Kasumi-1 (cell line): ENCODE data around the gene TBC1D2B.

ENCODE experiments used
- DNase-seq, 2 experiments: peaks; one replicate each; lab custom pipeline; 2025; lab: John Stamatoyannopoulos, UW

TBC1D2B gene

DNA sequence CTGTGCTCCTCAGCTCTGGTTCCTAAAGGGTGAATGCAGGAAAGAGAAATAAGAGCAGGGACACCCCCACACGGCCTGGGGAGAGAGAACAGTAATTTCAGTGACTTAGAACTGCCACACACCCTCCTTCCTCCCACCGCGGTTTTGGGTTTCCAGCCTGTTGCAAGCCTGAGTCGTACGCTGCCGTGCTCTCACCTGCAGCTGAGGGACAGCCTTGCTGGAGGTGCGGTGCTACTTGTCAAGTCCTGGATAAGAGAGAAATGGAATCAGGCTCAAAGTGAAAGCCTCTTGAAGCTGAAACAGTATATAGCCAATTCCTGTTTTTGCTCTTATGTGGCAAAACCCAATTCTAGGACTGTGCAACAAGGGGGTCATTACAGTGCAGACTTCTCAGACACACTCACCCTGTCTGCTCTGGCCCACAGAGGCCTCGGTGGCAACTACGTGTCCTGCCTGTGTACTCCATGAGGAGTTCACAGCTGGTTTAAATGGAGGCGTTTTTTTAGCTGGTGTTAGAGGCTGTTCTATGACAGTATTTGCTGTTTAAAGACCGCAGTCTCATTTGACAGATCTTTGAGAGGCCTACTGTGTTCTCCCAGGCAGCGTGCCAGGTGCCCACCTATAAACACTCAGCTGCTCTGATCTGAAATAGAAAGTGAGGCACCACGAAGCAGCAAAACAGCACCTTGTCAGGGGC lies 42.9 kb downstream of the TBC1D2B start:
- peak; percentile 81 to 83 for DNase-seq

DNA sequence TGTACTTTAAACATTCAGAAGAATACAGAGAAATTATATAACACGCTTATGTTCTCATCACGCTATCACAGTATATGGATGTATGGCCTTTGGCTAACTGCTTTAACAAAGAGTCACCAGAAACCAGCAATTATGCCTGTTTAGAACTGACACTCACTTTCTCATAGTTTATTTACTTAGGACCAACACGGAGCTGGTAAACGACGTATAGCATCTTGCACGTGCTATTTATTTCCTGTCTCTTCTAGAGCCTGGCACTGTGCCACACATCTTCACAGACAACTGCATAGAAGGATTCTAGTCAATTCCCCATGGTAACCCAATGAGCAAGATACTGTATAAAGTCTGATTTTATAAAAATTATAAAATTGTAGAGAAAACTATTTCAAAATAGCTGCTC lies 43.6 kb downstream of the TBC1D2B start:
- DNase-seq, result no peak

DNA sequence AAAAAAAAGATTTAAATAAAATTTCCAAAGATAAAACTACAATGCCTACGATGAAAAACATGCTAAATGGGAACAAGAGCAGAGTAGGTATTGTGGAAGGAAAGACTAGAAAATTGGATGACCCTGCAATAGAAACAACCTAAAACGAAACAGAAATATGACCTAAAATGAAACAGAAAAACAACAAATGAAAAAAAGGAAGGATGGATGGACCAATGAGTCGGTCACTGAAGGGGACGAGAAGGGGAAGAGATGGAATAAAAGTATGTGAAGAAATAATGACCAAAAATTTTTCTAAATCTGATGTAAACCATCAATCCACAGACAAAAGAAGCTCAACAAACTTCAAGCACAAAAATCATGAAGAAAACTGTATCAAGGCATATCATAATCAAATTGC lies 44.8 kb downstream of the TBC1D2B start:
- no peak for DNase-seq

DNA sequence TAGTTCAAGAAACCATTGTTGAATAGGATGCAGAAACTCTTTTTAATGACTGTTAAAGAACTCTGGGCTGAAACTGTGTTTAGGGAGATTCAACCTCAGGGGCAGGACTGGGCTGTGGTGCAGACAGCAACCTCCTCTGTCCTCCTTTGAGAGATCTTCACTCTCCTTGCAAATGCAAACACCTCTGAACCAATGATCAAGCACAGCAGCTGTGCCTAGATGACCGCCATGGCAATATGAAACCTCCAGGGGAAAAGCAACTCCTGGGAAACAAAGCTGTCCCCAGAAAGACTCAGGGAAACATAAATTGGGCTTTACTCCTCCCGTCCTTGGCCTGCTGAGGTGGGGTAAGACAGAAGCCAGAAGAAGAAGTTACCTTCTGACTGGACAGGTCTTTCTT lies 52.6 kb downstream of the TBC1D2B start:
- DNase-seq, result no peak

DNA sequence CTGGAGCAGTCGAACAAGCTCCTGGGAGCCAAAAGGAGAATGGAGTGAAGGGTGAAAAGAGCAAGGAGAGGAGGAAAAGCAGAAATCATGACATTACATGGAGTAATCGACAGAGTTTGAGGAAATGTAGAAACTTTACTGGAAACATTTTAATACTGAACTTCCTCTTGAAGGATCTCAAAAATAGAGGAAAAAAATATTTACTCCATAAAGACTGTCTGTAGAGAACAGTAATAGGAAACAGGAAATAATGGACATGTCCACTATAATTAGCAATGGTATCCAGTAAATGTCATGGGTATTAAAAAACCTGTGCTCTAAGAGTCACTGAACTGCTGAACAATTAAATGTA lies 53.0 kb downstream of the TBC1D2B start:
- DNase-seq, result no peak

DNA sequence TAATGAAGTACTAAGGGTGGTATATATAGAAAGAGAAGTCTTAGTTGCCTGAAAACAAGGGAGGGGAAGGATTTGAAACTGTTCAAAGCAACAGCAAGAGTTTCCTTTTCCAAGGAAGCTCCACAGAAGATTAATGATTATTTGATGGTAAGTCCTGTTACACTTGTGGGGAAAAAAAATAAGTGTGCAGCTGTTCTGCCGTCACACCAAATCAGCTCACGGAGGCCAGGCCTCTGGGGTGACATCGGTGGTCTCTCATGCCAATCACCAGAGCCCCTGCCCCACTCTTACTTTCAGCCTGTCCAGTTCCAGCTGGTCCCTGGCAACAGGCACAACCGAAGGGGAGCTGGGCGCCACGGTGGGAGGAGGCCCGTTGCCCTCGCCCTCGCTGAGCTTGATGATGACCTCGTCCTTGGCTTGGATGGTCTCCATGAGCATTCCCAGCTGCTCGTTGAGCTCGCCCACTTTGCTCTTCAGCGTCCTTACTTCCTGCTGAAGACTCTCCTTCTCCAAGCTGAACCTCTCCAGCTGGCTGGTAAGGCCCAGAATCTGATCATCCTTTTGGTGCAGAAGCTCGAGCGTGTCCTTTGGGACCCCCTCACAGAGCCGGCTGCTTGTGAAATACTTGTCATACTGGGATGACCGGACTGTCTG lies 53.5 kb downstream of the TBC1D2B start:
- no peak for DNase-seq

DNA sequence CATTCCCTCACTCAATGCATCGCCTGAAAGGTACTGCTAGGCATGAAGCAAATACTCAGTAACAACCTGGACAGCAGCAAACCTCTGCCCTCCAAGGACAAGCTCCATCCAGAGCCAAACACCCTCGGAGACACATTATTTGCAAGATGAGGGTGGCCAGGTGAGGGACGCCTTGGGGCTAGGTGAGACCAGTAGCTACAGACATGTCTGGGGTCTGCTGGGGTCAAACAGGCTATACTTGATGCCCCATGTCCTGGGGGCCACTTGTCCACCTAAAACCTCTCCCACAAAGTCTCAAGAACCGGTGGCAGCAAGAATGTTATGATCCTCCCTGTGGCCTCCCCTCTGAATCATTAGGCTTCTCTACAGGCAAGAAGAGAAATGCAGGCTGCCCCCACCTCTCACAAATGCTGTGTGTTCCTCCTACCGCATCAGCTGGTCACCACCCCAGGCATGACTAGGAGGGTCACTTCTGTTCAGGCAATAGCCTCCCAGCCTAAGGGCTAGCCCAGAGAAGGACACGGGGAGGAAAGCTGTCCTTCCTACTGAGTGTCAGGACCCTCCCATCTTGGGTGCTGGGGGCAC lies 54.3 kb downstream of the TBC1D2B start:
- no peak for DNase-seq

DNA sequence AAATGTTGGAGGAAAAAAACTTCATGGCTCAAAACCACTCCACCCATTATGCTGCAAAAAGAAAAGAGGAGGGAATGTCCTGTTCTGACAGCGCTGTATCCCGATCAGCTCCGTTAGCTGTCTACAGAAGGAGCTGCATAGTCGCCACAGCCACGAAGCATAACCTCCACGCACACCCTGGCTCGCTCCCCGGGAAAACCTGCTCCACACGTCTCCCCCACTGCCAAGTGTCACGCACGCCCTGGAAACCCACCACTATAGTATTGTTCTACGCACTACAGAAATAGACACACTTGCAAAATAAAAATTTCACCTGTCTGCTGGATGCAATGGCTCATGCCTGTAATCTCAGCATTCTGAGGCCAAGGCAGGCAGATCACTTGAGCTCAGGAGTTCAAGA lies 55.8 kb downstream of the TBC1D2B start:
- no peak for DNase-seq

DNA sequence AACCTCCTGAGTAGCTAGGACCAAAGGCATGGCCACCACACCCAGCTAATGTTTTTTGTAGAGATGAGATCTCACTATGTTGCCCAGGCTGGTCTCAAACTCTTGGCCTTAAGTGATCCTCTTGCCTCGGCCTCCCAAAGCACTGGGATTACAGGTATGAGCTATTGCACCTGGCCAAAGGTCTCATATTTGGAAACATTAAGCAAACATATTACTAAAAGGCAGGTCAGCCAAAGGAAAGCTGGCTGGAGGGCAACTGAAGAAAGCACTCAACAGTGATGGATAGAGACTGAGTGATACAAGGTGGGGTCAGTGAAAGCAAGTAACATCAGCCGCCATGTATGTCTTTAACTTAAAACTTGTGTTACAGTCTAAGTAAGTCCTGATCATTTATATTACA lies 57.5 kb downstream of the TBC1D2B start:
- no peak for DNase-seq

DNA sequence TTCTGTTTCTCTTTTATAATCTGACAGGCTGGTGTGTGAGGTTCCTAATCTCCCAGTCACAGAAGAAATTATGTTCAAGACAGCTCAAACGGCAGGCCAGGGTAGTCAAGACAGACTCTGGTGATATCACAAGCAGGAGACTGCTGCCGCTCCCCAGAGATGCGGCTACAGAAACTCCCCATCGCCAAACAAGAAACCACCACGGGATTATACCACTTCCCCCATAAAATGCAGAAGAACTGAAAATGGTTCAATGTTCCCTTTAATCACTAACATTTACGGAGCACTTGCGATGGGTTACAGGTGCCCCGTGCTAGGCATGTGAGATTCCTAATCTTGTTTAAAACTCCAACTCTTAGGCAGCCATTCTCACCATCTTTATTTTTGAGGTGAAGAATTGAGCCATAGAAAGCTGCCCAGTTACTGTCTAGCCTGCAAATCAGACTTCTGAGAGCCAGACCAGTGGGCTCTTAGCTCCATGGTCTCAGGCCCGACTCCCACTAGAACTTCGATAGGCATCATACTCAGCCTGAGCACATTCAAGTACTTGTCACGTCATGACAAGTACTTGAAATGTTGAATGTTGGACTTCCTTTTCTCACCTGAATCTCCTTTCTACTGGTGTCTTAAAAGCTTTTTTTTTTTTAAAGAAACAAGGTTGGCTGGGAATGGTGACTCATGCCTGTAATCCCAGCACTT lies 58.4 kb downstream of the TBC1D2B start:
- DNase-seq, result peak; percentile 82 to 85

DNA sequence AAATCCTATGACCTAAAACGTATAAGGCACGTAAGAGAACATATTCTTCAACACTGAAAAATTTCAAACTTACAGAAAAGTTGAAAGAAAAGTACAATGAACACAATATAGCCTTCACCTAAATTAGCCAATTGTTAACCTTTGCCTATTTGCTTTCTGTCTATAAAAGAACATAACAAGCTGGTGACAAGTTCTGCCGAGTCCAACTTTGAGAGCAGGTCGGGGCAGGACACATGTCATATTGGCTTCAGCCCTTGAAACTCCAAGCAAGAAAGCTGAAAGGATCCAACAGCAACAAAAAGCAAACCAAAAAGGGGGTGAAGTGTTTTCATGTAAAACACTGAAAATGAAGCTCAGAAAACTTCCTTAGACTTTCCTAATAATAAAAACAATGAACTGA lies 59.1 kb downstream of the TBC1D2B start:
- DNase-seq, result no peak

DNA sequence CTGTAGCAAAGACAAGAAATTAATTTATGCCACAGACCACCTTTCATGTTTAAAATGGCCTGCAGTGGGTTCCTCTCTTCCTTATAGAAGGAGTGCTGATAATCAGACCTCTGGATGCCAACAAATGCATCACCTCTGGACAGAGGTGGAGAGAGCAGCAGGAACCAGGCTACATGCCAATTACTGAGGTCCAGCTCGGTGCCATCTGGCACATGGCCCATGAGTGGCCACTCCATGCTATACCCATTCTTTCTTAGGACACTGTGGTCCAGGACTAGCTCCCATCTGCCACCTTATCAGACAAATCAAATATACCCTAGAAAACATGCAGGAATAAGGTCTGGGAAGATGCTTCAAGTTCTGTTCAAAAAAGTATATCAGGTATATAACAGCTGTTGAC lies 60.7 kb downstream of the TBC1D2B start:
- no peak for DNase-seq

DNA sequence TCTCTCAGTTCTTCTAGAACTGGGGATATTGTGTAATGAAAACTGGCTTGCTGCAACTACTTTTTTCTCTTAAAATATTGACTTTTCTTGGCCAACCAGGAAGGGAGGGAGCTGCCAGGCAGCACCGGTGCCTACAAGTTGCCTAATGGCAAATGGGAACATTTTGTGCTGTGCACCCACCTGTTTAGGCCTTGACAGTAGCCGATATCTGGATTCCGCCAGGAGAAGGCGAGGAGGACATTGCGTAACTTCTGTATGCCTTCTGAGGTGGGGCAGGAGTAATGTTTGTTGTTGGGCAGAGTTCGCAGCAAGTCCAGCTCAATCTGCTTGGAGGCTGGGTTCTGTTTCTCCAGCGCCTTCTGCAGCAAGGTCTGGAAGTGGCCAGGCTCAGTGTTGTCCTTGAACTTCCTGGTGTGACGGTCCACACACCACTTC lies 64.9 kb downstream of the TBC1D2B start:
- no peak for DNase-seq

DNA sequence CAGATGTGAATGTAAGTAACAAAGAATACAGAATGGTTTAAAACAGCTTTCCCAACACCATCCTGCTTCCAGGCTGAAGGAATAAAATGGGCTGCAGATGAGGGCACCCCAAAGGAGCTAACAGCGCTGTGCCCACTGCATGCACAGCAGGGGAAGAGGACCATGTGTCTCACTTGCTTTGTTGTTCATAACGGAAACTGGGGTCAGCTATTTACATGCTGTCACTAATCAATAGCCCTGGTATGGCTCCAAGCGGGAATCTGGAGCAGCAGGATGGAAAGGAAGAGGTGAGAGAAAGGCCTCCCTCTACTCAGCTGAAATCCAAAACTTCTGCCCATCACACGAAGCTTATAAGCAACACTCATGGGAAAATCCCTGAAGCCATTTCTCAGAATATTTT lies 67.4 kb downstream of the TBC1D2B start:
- DNase-seq, result no peak

DNA sequence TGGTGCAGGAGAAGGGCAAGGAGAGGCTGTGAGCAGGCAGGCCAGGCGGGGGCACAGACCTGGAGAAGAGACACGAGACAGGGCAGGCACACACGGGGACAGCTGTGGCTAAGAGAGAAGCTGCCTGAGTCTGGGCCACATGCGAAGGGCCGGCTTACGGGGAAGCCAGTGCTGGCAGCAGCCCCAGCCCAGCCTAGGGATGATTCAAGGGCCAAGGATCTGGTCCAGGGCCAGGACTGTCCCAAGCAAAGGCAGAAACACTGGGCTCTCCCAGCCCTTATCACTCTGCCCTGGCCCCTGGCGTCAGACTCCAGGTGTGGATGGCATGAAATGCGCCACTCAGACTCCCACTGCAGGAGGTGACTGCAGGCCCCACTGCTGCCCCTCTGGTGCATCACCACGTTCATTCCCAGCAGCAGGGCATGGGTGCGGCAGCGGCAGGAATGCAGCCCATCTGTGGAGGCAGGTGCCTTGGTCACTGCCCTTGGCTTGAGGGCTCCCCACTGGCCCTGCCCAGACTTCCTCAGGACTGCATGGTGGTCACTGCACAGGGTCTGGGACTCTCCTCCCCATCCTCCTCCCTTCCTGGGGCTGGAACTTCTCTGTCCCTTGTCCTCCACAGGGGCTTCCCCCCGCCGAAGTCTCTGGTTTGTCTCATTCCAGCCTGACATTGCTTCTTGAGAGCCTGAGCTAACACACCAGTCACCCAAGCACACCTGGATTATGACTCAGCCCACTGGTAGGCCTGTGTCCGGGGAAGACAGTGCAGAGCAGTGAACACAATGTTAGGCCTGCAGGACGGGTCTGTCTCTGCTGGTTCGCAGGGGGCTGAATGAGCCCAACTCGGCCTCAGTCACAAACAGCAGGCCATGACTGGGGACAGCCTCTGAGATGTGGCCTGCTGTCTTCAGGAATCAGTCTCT lies 69.3 kb downstream of the TBC1D2B start:
- no peak for DNase-seq

DNA sequence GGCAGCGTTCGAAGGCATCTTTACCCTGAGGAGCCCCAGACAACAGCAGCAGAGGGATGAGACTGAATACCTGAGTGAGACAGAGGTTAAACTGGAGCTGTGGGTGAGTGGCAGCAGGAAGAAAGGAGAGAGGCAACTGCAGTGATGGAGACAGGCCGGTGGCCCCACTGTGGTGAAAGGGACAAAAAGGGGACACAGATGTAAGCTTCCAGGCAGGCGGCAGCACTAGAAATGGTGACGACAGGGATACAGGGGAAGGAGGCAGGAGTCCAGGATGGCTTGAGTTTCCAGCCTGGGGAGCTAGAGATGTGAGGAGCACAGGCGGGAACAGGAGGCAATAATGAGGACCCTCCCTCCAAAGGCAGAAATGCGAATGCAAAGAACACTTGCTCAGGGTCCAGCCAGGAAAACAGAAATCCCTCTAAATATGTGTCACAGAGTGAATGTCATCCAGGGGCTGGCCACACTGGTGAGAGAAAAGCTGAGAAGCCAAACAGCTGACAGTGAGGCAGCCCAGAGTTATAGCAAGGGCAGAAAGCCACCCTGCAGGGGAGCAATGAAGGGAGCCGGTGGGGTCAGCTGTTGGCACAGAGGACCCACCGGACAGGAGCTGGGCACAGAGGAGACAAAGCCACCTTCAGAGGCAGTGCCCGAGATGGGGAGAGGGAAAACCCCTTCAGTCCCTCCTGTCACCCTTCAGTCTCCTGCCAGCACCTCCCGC lies 70.1 kb downstream of the TBC1D2B start:
- no peak for DNase-seq

DNA sequence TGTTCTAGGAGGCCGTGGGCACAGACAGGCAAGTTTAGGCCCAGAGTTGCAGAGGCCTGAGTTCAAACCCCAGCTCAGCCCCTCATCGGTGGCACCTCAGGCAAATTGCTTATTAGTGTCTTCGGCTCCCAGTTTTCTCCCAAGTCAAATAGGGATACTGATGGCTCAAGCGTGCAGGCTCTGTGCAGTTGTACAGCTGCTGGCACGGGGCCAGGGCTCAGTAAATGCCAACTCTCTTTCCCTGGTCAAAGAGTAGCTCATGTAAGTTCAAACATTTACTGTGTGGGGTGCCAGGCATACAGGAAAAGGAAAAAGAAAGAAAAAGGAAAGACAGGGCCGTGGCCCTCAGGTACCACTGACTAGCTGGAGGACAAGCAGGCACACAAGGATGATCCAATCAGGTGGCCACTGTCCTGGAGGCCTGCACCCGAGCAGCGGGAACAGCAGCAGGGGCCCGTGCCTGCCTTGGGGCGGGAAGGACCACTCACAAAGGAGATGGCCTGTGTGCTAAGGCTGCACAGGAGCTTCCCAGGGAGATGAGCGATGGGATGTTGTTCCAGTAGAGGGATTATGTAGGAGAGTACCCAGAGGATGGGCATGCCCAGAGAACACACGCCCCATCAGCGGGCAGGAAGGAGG lies 70.8 kb downstream of the TBC1D2B start:
- no peak for DNase-seq

DNA sequence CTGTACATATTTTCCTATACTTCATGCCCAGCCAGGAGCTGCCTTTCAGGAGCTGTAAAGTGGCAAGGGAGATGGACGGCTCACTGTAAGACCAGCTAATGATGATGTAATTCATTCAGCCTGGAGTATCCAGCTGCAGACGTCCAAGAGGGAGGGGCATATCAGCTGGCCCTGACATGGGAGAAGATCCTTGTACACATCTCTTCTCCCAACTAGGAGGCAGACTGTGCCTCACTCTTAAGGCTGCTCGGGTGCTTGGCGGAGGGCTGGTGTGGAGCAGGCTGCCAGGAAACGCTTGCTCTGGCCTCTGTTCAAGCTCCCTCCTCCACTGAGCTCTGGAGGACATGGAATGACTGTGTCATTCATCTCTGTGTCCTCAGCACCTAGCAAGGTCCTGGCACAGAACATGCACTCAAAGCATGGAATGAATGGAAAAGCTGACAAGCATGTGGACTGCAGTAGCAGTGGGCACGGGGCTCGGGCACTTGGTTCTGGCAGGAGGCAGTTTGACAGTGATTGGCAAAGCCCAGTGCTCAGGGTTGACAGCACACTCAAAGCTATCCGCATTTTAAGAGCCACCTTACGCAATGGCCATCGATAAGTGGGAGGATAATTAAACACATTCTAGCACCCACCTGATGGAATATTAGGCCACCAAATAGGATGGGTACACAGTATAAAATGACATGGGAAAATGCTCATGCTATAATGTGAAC lies 72.4 kb downstream of the TBC1D2B start:
- DNase-seq, result no peak

DNA sequence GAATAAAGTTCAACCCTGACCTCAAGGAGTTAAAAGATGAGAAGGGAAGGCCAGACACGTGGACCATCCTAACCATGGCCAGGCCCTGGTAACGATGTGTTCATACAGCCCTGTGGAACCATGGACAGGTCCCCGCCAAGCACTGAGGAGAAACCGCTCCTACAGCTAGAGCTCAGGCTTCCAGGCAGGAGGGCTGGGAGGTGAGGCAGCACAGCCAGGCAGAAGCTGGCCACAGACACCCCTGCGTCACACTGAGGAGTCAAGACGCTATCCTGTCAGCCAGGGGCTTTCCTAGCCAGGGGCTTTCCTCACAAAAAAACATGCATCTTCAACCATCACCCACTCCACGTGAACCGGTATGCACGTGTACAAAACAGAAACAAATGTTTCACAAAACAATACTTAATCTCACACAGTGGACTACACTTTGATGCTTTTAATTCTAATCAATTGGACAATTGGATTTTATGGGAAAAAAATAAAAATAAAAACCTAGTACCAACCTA lies 73.2 kb downstream of the TBC1D2B start:
- no peak for DNase-seq

DNA sequence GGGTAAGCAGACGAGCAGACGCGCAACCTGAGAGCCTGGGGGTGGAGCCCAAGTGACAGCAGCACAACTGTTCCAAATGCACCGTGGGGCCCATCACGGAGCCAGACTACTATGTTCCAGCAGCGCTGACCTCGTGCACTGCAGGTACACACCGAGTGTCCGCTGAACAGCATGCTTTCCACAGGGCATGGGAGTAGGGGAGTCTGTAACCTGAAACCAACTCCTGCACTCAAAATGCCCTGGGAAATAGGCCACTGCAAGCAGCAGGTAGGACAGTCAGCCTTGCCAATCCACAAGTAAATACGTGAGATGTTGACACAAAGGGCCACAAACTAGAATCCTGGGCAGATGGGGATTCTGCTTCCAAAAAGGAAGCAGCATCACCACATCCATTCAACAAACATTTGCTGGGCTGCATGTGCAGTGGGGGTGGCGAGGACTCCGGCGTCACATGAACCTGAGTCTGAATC lies 73.9 kb downstream of the TBC1D2B start:
- no peak for DNase-seq
